A673 (cell line): ENCODE results near the gene SBSN. TPM values are rescaled to one million over a fixed set of nuclear protein-coding genes. Genes with fewer than 3 reads are reported as not detected.

Experiments
- BruUV-seq: library from RNA; stranded (reverse); fragments of 400-500 nt; replicated peaks from 2 replicates; lab custom pipeline; 2021; lab: Mats Ljungman, UMichigan
- CTCF ChIA-PET: fragments of 300-600 bp; sonication (Branson Sonifier 250); formaldehyde crosslinking; loops from one replicate; lab custom pipeline; 2022; ENCODE audit warnings: antibody characterized with exemption; lab: Charles Lee
- POLR2A ChIA-PET: fragments of 300-600 bp; sonication (Branson Sonifier 250); formaldehyde crosslinking; loops from one replicate; lab custom pipeline; 2022; ENCODE audit warnings: antibody characterized with exemption; ENCODE audit not compliant: low non-redundant PET; lab: Charles Lee
- DNase-seq: peaks from one replicate; pipeline ENCODE4 v3.0.0-alpha.2; 2015; ENCODE audit warnings: low spot score
- H3K27ac ChIP-seq: fragments of 200-600 bp; sonication (generic); 2 replicates; pipeline ENCODE4 v1.5.1; 2016; ENCODE audit warnings: mixed run types, low read depth, mild to moderate bottlenecking, mixed read lengths, antibody characterized with exemption, low read length; ENCODE audit not compliant: poor library complexity, severe bottlenecking
- H3K27me3 ChIP-seq: fragments of 200-600 bp; sonication (generic); replicated peaks from 2 replicates; pipeline ENCODE4 v1.6.1; 2017; ENCODE audit warnings: mixed run types, low read depth, mild to moderate bottlenecking, mixed read lengths, antibody characterized with exemption, low read length; ENCODE audit not compliant: insufficient read depth, poor library complexity
- H3K36me3 ChIP-seq: fragments of 200-600 bp; sonication (generic); 2 replicates; pipeline ENCODE4 v1.6.1; 2016; ENCODE audit warnings: mixed run types, mild to moderate bottlenecking, mixed read lengths, antibody characterized with exemption, low read length; ENCODE audit not compliant: insufficient read depth, poor library complexity, severe bottlenecking
- H3K4me1 ChIP-seq: fragments of 200-600 bp; sonication (generic); 2 replicates; pipeline ENCODE4 v1.6.1; 2017; ENCODE audit warnings: mixed run types, mild to moderate bottlenecking, mixed read lengths, antibody characterized with exemption, low read length; ENCODE audit not compliant: insufficient read depth, poor library complexity, severe bottlenecking
- H3K4me3 ChIP-seq: fragments of 200-600 bp; sonication (generic); 2 replicates; pipeline ENCODE4 v1.5.1; 2016; ENCODE audit warnings: low read depth, mixed run types, mild to moderate bottlenecking, mixed read lengths, low read length; ENCODE audit not compliant: poor library complexity, severe bottlenecking
- H3K9me3 ChIP-seq: fragments of 200-600 bp; sonication (generic); 2 replicates; pipeline ENCODE4 v1.6.1; 2016; ENCODE audit warnings: mixed run types, low read depth, mild to moderate bottlenecking, mixed read lengths, antibody characterized with exemption, low read length; ENCODE audit not compliant: poor library complexity, severe bottlenecking
- CTCF ChIP-seq: fragments of 300-800, 200-600 bp; sonication (generic); conservative IDR thresholded peaks from 2 replicates; pipeline ENCODE4 v1.5.1; 2017; ENCODE audit warnings: low read depth, mild to moderate bottlenecking, antibody characterized with exemption, low read length, moderate library complexity, mixed read lengths
- EZH2 ChIP-seq: fragments of 200-600 bp; sonication (generic); IDR thresholded peaks from 2 replicates; pipeline ENCODE4 v1.6.1; 2017; ENCODE audit warnings: borderline replicate concordance, low read depth, mild to moderate bottlenecking, mixed read lengths, antibody characterized with exemption, low read length; ENCODE audit not compliant: poor library complexity, severe bottlenecking
- intact Hi-C: fragments of 100-400 bp; cut with micrococcal nuclease; formaldehyde crosslinking; loops from one replicate; pipeline ENCODE4 v1.10.0; 2022; ENCODE audit not compliant: unreplicated experiment
- total RNA-seq: library from RNA; stranded (reverse); gene quantifications from 2 replicates; pipeline ENCODE4 v1.2.3, GENCODE V29; 2021

SBSN gene
- total RNA-seq, 1 experiment from 2014 or later = not detected

GRCh38 chr19:35517342-35517741, 10.8 kb downstream of the SBSN start:
- Histone ChIP-seq H3K4me3 (no peak overlapping the region), H3K4me1 (no peaks in the 10 kb centered on the region), H3K36me3 (no peaks in the 10 kb centered on the region), H3K27ac (no peak overlapping the region), H3K9me3 (no peaks in the 10 kb centered on the region), H3K27me3 (peaks cover 36% of the 10 kb centered on the region)
- POLR2A ChIA-PET = no interaction called here
- no TSS peak for BruUV-seq
- intact Hi-C loops = no loop called here
- CTCF ChIA-PET = interaction anchor here (0.6 kb wide), 1 partner anchor 164 kb away, joined by 12 read pairs; no protein-coding TSS in a partner anchor
- DNase-seq = no peak
- no peak for TF ChIP-seq EZH2
- no peak for TF ChIP-seq CTCF

- H3K9me3 ChIP-seq = no peaks in the 10 kb centered on the region
- H3K36me3 ChIP-seq = no peaks in the 10 kb centered on the region
- no peak overlapping the region for H3K4me3 ChIP-seq
- no TSS peak for BruUV-seq
- peaks cover 42% of the 10 kb centered on the region for H3K27me3 ChIP-seq
- ChIA-PET CTCF (no interaction called here), POLR2A (no interaction called here)
- no peak for TF ChIP-seq CTCF
- no peak for TF ChIP-seq EZH2
- no peak for DNase-seq
- intact Hi-C loops = no loop called here
- no peaks in the 10 kb centered on the region for H3K4me1 ChIP-seq
- H3K27ac ChIP-seq = no peak overlapping the region
Measured at GRCh38 chr19:35516310-35516709, 11.8 kb downstream of the SBSN start.

- Histone ChIP-seq H3K27ac (no peak overlapping the region), H3K36me3 (no peaks in the 10 kb centered on the region), H3K4me3 (no peak overlapping the region), H3K9me3 (no peaks in the 10 kb centered on the region), H3K4me1 (no peaks in the 10 kb centered on the region), H3K27me3 (peaks cover 57% of the 10 kb centered on the region)
- TF ChIP-seq CTCF (no peak), EZH2 (no peak)
- no TSS peak for BruUV-seq
- intact Hi-C loops = no loop called here
- CTCF ChIA-PET = no interaction called here
- POLR2A ChIA-PET = no interaction called here
- no peak for DNase-seq
Measured at GRCh38 chr19:35514282-35514809, 13.8 kb downstream of the SBSN start.
